ENCODE data around the gene L3MBTL1.

The L3MBTL1 gene

GRCh38 chr20:43540673-43541060 lies 33.2 kb downstream of the L3MBTL1 start:
- Histone ChIP-seq H3K4ac (ENCODE audit: low read length) (no peak overlapping the region), H4K91ac (ENCODE audit: low read depth, low read length, poor library complexity) (no peak overlapping the region), H3K27ac (replicated peaks; ENCODE audit: low read length) (no peak overlapping the region), H2AFZ (ENCODE audit: low read length) (no peak overlapping the region), H2BK120ac (ENCODE audit: low read depth, low read length) (no peak overlapping the region), H3K9me3 (replicated peaks in 1 of 2; ENCODE audit: control insufficient read depth in 2 of 2, insufficient read depth in 1 of 2, low read depth in 1 of 2, low read length in 2 of 2) (no peaks in the 10 kb centered on the region), H3K4me2 (ENCODE audit: insufficient read depth, low read length, poor library complexity, severe bottlenecking) (no peak overlapping the region), H3K79me1 (ENCODE audit: low read depth, low read length) (no peaks in the 10 kb centered on the region), H3K27me3 (ENCODE audit: control insufficient read depth in 3 of 3, insufficient read depth in 3 of 3, low read depth in 1 of 3, low read length in 3 of 3) (no peaks in the 10 kb centered on the region), H3K14ac (ENCODE audit: low read length) (no peak overlapping the region), H2BK15ac (ENCODE audit: low read length) (no peak overlapping the region), H2BK5ac (ENCODE audit: low read length) (no peak overlapping the region), H2AK5ac (ENCODE audit: low read depth, low read length) (no peak overlapping the region), H3K23ac (ENCODE audit: low read depth, low read length, poor library complexity) (no peak overlapping the region), H3K18ac (ENCODE audit: low read length) (no peak overlapping the region), H3K4me1 (ENCODE audit: control insufficient read depth in 2 of 2, insufficient read depth in 1 of 2, low read depth in 1 of 2, low read length in 2 of 2) (no peaks in the 10 kb centered on the region), H4K8ac (ENCODE audit: low read depth, low read length) (no peak overlapping the region), H3K9ac (ENCODE audit: low read depth, low read length, poor library complexity) (no peak overlapping the region), H3K36me3 (replicated peaks in 1 of 2; ENCODE audit: control insufficient read depth in 2 of 2, insufficient read depth in 2 of 2, low read length in 2 of 2) (peaks cover 5 to 24% of the 10 kb centered on the region in 2 donors), H2BK12ac (ENCODE audit: low read length) (no peak overlapping the region), H3K4me3 (ENCODE audit: low read length in 2 of 2) (no peak overlapping the region)
- DNase-seq (ENCODE audit: low spot score) = no peak
- no CpG with 5 or more reads among the region's 7 CpGs for WGBS, 2 donors (ENCODE audit: extremely low coverage in 2 of 2, insufficient read length in 2 of 2, insufficient replicate concordance in 1 of 2)

- Histone ChIP-seq H2BK120ac (ENCODE audit: low read depth, low read length) (no peak overlapping the region), H4K91ac (ENCODE audit: low read depth, low read length, poor library complexity) (no peak overlapping the region), H2AK5ac (ENCODE audit: low read depth, low read length) (no peak overlapping the region), H3K4me3 (ENCODE audit: low read length in 2 of 2) (no peak overlapping the region), H2BK5ac (ENCODE audit: low read length) (no peak overlapping the region), H3K14ac (ENCODE audit: low read length) (no peak overlapping the region), H3K27ac (replicated peaks; ENCODE audit: low read length) (no peak overlapping the region), H3K4ac (ENCODE audit: low read length) (no peak overlapping the region), H2BK15ac (ENCODE audit: low read length) (no peak overlapping the region), H3K9ac (ENCODE audit: low read depth, low read length, poor library complexity) (no peak overlapping the region), H2BK12ac (ENCODE audit: low read length) (no peak overlapping the region), H3K4me1 (ENCODE audit: control insufficient read depth in 2 of 2, insufficient read depth in 1 of 2, low read depth in 1 of 2, low read length in 2 of 2) (no peaks in the 10 kb centered on the region), H3K79me1 (ENCODE audit: low read depth, low read length) (no peaks in the 10 kb centered on the region), H3K36me3 (replicated peaks in 1 of 2; ENCODE audit: control insufficient read depth in 2 of 2, insufficient read depth in 2 of 2, low read length in 2 of 2) (peaks cover 5 to 24% of the 10 kb centered on the region in 2 donors), H3K18ac (ENCODE audit: low read length) (no peak overlapping the region), H2AFZ (ENCODE audit: low read length) (no peak overlapping the region), H3K27me3 (ENCODE audit: control insufficient read depth in 3 of 3, insufficient read depth in 3 of 3, low read depth in 1 of 3, low read length in 3 of 3) (no peaks in the 10 kb centered on the region), H3K9me3 (replicated peaks in 1 of 2; ENCODE audit: control insufficient read depth in 2 of 2, insufficient read depth in 1 of 2, low read depth in 1 of 2, low read length in 2 of 2) (no peaks in the 10 kb centered on the region), H3K23ac (ENCODE audit: low read depth, low read length, poor library complexity) (no peak overlapping the region), H3K4me2 (ENCODE audit: insufficient read depth, low read length, poor library complexity, severe bottlenecking) (no peak overlapping the region), H4K8ac (ENCODE audit: low read depth, low read length) (no peak overlapping the region)
- DNase-seq (ENCODE audit: low spot score) = no peak
- no CpG with 5 or more reads among the region's 2 CpGs for WGBS, 2 donors (ENCODE audit: extremely low coverage in 2 of 2, insufficient read length in 2 of 2, insufficient replicate concordance in 1 of 2)
These were observed 33.7 kb downstream of the L3MBTL1 start for GRCh38 chr20:43541214-43541613.

GRCh38 chr20:43542161-43542560 lies 34.7 kb downstream of the L3MBTL1 start:
- Histone ChIP-seq H3K36me3 (replicated peaks in 1 of 2; ENCODE audit: control insufficient read depth in 2 of 2, insufficient read depth in 2 of 2, low read length in 2 of 2) (peaks cover 0 to 19% of the 10 kb centered on the region in 2 donors), H3K9me3 (replicated peaks in 1 of 2; ENCODE audit: control insufficient read depth in 2 of 2, insufficient read depth in 1 of 2, low read depth in 1 of 2, low read length in 2 of 2) (no peaks in the 10 kb centered on the region), H2BK5ac (ENCODE audit: low read length) (no peak overlapping the region), H2BK12ac (ENCODE audit: low read length) (no peak overlapping the region), H2BK120ac (ENCODE audit: low read depth, low read length) (no peak overlapping the region), H3K79me1 (ENCODE audit: low read depth, low read length) (no peaks in the 10 kb centered on the region), H3K4ac (ENCODE audit: low read length) (no peak overlapping the region), H2BK15ac (ENCODE audit: low read length) (no peak overlapping the region), H3K4me1 (ENCODE audit: control insufficient read depth in 2 of 2, insufficient read depth in 1 of 2, low read depth in 1 of 2, low read length in 2 of 2) (no peaks in the 10 kb centered on the region), H4K91ac (ENCODE audit: low read depth, low read length, poor library complexity) (no peak overlapping the region), H3K18ac (ENCODE audit: low read length) (no peak overlapping the region), H3K4me2 (ENCODE audit: insufficient read depth, low read length, poor library complexity, severe bottlenecking) (no peak overlapping the region), H2AK5ac (ENCODE audit: low read depth, low read length) (no peak overlapping the region), H3K9ac (ENCODE audit: low read depth, low read length, poor library complexity) (no peak overlapping the region), H3K27me3 (ENCODE audit: control insufficient read depth in 3 of 3, insufficient read depth in 3 of 3, low read depth in 1 of 3, low read length in 3 of 3) (no peaks in the 10 kb centered on the region), H3K23ac (ENCODE audit: low read depth, low read length, poor library complexity) (no peak overlapping the region), H4K8ac (ENCODE audit: low read depth, low read length) (no peak overlapping the region), H3K14ac (ENCODE audit: low read length) (no peak overlapping the region), H3K4me3 (ENCODE audit: low read length in 2 of 2) (no peak overlapping the region), H3K27ac (replicated peaks; ENCODE audit: low read length) (no peak overlapping the region), H2AFZ (ENCODE audit: low read length) (no peak overlapping the region)
- no CpG with 5 or more reads among the region's 5 CpGs for WGBS, 2 donors (ENCODE audit: extremely low coverage in 2 of 2, insufficient read length in 2 of 2, insufficient replicate concordance in 1 of 2)
- DNase-seq (ENCODE audit: low spot score) = no peak

GRCh38 chr20:43542674-43543073 lies 35.2 kb downstream of the L3MBTL1 start:
- Histone ChIP-seq H4K91ac (ENCODE audit: low read depth, low read length, poor library complexity) (no peak overlapping the region), H3K36me3 (replicated peaks in 1 of 2; ENCODE audit: control insufficient read depth in 2 of 2, insufficient read depth in 2 of 2, low read length in 2 of 2) (peaks cover 0 to 19% of the 10 kb centered on the region in 2 donors), H2BK12ac (ENCODE audit: low read length) (no peak overlapping the region), H3K18ac (ENCODE audit: low read length) (no peak overlapping the region), H3K4me1 (ENCODE audit: control insufficient read depth in 2 of 2, insufficient read depth in 1 of 2, low read depth in 1 of 2, low read length in 2 of 2) (no peaks in the 10 kb centered on the region), H3K4ac (ENCODE audit: low read length) (no peak overlapping the region), H3K4me2 (ENCODE audit: insufficient read depth, low read length, poor library complexity, severe bottlenecking) (no peak overlapping the region), H2AK5ac (ENCODE audit: low read depth, low read length) (no peak overlapping the region), H2BK15ac (ENCODE audit: low read length) (no peak overlapping the region), H2AFZ (ENCODE audit: low read length) (no peak overlapping the region), H3K9ac (ENCODE audit: low read depth, low read length, poor library complexity) (no peak overlapping the region), H3K23ac (ENCODE audit: low read depth, low read length, poor library complexity) (no peak overlapping the region), H2BK120ac (ENCODE audit: low read depth, low read length) (no peak overlapping the region), H3K79me1 (ENCODE audit: low read depth, low read length) (no peaks in the 10 kb centered on the region), H3K4me3 (ENCODE audit: low read length in 2 of 2) (no peak overlapping the region), H3K27ac (replicated peaks; ENCODE audit: low read length) (no peak overlapping the region), H3K27me3 (ENCODE audit: control insufficient read depth in 3 of 3, insufficient read depth in 3 of 3, low read depth in 1 of 3, low read length in 3 of 3) (no peaks in the 10 kb centered on the region), H3K9me3 (replicated peaks in 1 of 2; ENCODE audit: control insufficient read depth in 2 of 2, insufficient read depth in 1 of 2, low read depth in 1 of 2, low read length in 2 of 2) (peaks cover 0 to 4% of the 10 kb centered on the region in 2 donors), H2BK5ac (ENCODE audit: low read length) (no peak overlapping the region), H4K8ac (ENCODE audit: low read depth, low read length) (no peak overlapping the region), H3K14ac (ENCODE audit: low read length) (no peak overlapping the region)
- no peak for DNase-seq (ENCODE audit: low spot score)
- no CpG with 5 or more reads among the region's 4 CpGs for WGBS, 2 donors (ENCODE audit: extremely low coverage in 2 of 2, insufficient read length in 2 of 2, insufficient replicate concordance in 1 of 2)

Data from neuronal stem cell (in vitro differentiated cells).